ENCODE measurements around the gene ANXA6. TPM values are rescaled to one million over a fixed set of nuclear protein-coding genes. Genes with fewer than 3 reads are reported as not detected.
"Not testable (repeated sequence)": the region's sequence is repeated elsewhere in the genome, so short reads cannot be mapped to it uniquely, and the experiment has no call there.

The ANXA6 gene
- total RNA-seq: 100 to 1,000 TPM; 271 to 398 TPM

GRCh38 chr5:151157426-151158286, at the start of gene ANXA6:
ANXA6 (minus strand) TSS chr5:151157779; CDS start chr5:151147901, 9,878 bp downstream.
- ATAC-seq (peak; percentile 92 to 97), DNase-seq (ENCODE audit: low spot score) (peak; percentile 86)
- Mint-ChIP-seq H3K27ac (peak within 1 kb of the TSS; percentile 92 to 99), H3K9me3 (no peaks in the 10 kb centered on the region), H3K36me3 (no peaks in the 10 kb centered on the region), H3K4me3 (peak within 1 kb of the TSS; percentile 100), H3K27me3 (no peaks in the 10 kb centered on the region), H3K4me1 (ENCODE audit: low read depth in 2 of 2) (peaks cover 47 to 61% of the 10 kb centered on the region in 2 donors)

- Mint-ChIP-seq H3K4me3 (no peak overlapping the region), H3K27ac (peak overlapping the region; percentile 44 to 81), H3K9me3 (no peaks in the 10 kb centered on the region), H3K4me1 (ENCODE audit: low read depth in 2 of 2) (peaks cover 46 to 48% of the 10 kb centered on the region in 2 donors), H3K36me3 (peaks cover 9% of the 10 kb centered on the region), H3K27me3 (no peaks in the 10 kb centered on the region)
- DNase-seq (ENCODE audit: low spot score) (no peak), ATAC-seq (no peak)
These were observed 47.8 kb upstream of the ANXA6 start for GRCh38 chr5:151205411-151205810.

- ATAC-seq (no peak), DNase-seq (ENCODE audit: low spot score) (no peak)
- Mint-ChIP-seq H3K9me3 (no peaks in the 10 kb centered on the region), H3K27me3 (no peaks in the 10 kb centered on the region), H3K27ac (peak overlapping the region in 1 of 2 donors; percentile 35), H3K4me3 (no peak overlapping the region), H3K4me1 (ENCODE audit: low read depth in 2 of 2) (peaks cover 39 to 44% of the 10 kb centered on the region in 2 donors), H3K36me3 (peaks cover 9% of the 10 kb centered on the region)
These were observed 46.5 kb upstream of the ANXA6 start for GRCh38 chr5:151204051-151204450.

- Mint-ChIP-seq H3K27me3 (no peaks in the 10 kb centered on the region), H3K4me1 (ENCODE audit: low read depth in 2 of 2) (peaks cover 28 to 33% of the 10 kb centered on the region in 2 donors), H3K4me3 (peak overlapping the region; percentile 48), H3K27ac (peak overlapping the region; percentile 68 to 79), H3K9me3 (no peaks in the 10 kb centered on the region), H3K36me3 (peaks cover 9% of the 10 kb centered on the region)
- ATAC-seq (peak; percentile 93 to 98), DNase-seq (ENCODE audit: low spot score) (peak; percentile 68)
These were observed 45.0 kb upstream of the ANXA6 start for GRCh38 chr5:151202381-151203139.

GRCh38 chr5:151200913-151201595, 43.5 kb upstream of the ANXA6 start:
- DNase-seq (ENCODE audit: low spot score) (no peak), ATAC-seq (no peak)
- Mint-ChIP-seq H3K4me3 (no peak overlapping the region), H3K4me1 (ENCODE audit: low read depth in 2 of 2) (peaks cover 36 to 43% of the 10 kb centered on the region in 2 donors), H3K27ac (peak overlapping the region; percentile 68 to 79), H3K27me3 (no peaks in the 10 kb centered on the region), H3K36me3 (peaks cover 16% of the 10 kb centered on the region), H3K9me3 (no peaks in the 10 kb centered on the region)

- Mint-ChIP-seq H3K4me1 (ENCODE audit: low read depth in 2 of 2) (peaks cover 38 to 45% of the 10 kb centered on the region in 2 donors), H3K4me3 (no peak overlapping the region), H3K27me3 (no peaks in the 10 kb centered on the region), H3K27ac (peak overlapping the region; percentile 85 to 98), H3K36me3 (peaks cover 23% of the 10 kb centered on the region), H3K9me3 (peaks cover 3% of the 10 kb centered on the region)
- ATAC-seq (no peak), DNase-seq (ENCODE audit: low spot score) (no peak)
These were observed 42.1 kb upstream of the ANXA6 start for GRCh38 chr5:151199581-151200185.

- Mint-ChIP-seq H3K27ac (peak overlapping the region; percentile 85 to 98), H3K36me3 (peaks cover 23% of the 10 kb centered on the region), H3K4me3 (no peak overlapping the region), H3K27me3 (no peaks in the 10 kb centered on the region), H3K9me3 (peaks cover 3% of the 10 kb centered on the region), H3K4me1 (ENCODE audit: low read depth in 2 of 2) (peaks cover 45 to 49% of the 10 kb centered on the region in 2 donors)
- DNase-seq (ENCODE audit: low spot score) (no peak), ATAC-seq (no peak)
These were observed 41.3 kb upstream of the ANXA6 start for GRCh38 chr5:151198861-151199260.

- not testable (repeated sequence) for DNase-seq (ENCODE audit: low spot score); H3K9me3 Mint-ChIP-seq; H3K27me3 Mint-ChIP-seq; ATAC-seq
- Mint-ChIP-seq H3K4me1 (ENCODE audit: low read depth in 2 of 2) (peaks cover 48% of the 10 kb centered on the region in 2 donors), H3K36me3 (peaks cover 35% of the 10 kb centered on the region), H3K4me3 (peak overlapping the region; percentile 76), H3K27ac (peak overlapping the region; percentile 85 to 98)
These were observed 39.7 kb upstream of the ANXA6 start for GRCh38 chr5:151197291-151197600.

- Mint-ChIP-seq H3K27me3 (no peaks in the 10 kb centered on the region), H3K9me3 (peaks cover 10% of the 10 kb centered on the region), H3K4me1 (ENCODE audit: low read depth in 2 of 2) (peaks cover 52 to 53% of the 10 kb centered on the region in 2 donors), H3K27ac (peak overlapping the region; percentile 85 to 98), H3K36me3 (peaks cover 41% of the 10 kb centered on the region), H3K4me3 (peak overlapping the region; percentile 76)
- ATAC-seq: peak; percentile 34 to 58
- no peak for DNase-seq (ENCODE audit: low spot score)
These were observed 39.1 kb upstream of the ANXA6 start for GRCh38 chr5:151196556-151197290.

- peak overlapping the region; percentile 76 for H3K4me3 Mint-ChIP-seq
- H3K36me3 Mint-ChIP-seq: peaks cover 43% of the 10 kb centered on the region
- peak overlapping the region; percentile 85 to 98 for H3K27ac Mint-ChIP-seq
- ATAC-seq: peak; percentile 78 to 86
- peak; percentile 85 for DNase-seq (ENCODE audit: low spot score)
- peaks cover 14% of the 10 kb centered on the region for H3K9me3 Mint-ChIP-seq
- H3K4me1 Mint-ChIP-seq (ENCODE audit: low read depth in 2 of 2): peaks cover 55 to 57% of the 10 kb centered on the region in 2 donors
- no peaks in the 10 kb centered on the region for H3K27me3 Mint-ChIP-seq
These were observed 38.0 kb upstream of the ANXA6 start for GRCh38 chr5:151195622-151196021.

GRCh38 chr5:151192626-151193025, 35.0 kb upstream of the ANXA6 start:
- no peak overlapping the region for H3K4me3 Mint-ChIP-seq
- ATAC-seq: no peak
- H3K4me1 Mint-ChIP-seq (ENCODE audit: low read depth in 2 of 2): peaks cover 63 to 76% of the 10 kb centered on the region in 2 donors
- DNase-seq (ENCODE audit: low spot score): no peak
- no peaks in the 10 kb centered on the region for H3K27me3 Mint-ChIP-seq
- peaks cover 63% of the 10 kb centered on the region for H3K36me3 Mint-ChIP-seq
- peak overlapping the region in 1 of 2 donors; percentile 86 for H3K27ac Mint-ChIP-seq
- peaks cover 25% of the 10 kb centered on the region for H3K9me3 Mint-ChIP-seq

GRCh38 chr5:151191661-151192060, 34.1 kb upstream of the ANXA6 start:
- Mint-ChIP-seq H3K4me3 (peak overlapping the region; percentile 42), H3K27ac (peak overlapping the region; percentile 31 to 86), H3K36me3 (peaks cover 62% of the 10 kb centered on the region), H3K9me3 (peaks cover 25% of the 10 kb centered on the region), H3K27me3 (no peaks in the 10 kb centered on the region), H3K4me1 (ENCODE audit: low read depth in 2 of 2) (peaks cover 62 to 70% of the 10 kb centered on the region in 2 donors)
- ATAC-seq (no peak), DNase-seq (ENCODE audit: low spot score) (no peak)

All from natural killer cell treated with Interleukin-12 subunit alpha and Interleukin-12 subunit beta and Interleukin-15 and Interleukin-18, amount 100 ng/mL, for 72 hours (primary cell).